GM18907 (cell line): Measurements from ENCODE around the gene FUZ.

Experiments
- ATAC-seq: cut with Tn5 transposase; IDR thresholded peaks from one replicate; pipeline ENCODE4 v1.9.1; 2021; ENCODE audit warnings: mild to moderate bottlenecking, moderate library complexity; ENCODE audit not compliant: unreplicated experiment

Gene FUZ

GRCh38 chr19:49786376-49786820 lies 26.7 kb downstream of the FUZ start:
- no peak for ATAC-seq

GRCh38 chr19:49782515-49782914 lies 30.6 kb downstream of the FUZ start:
- no peak for ATAC-seq

- ATAC-seq: no peak
These were observed 31.7 kb downstream of the FUZ start for GRCh38 chr19:49781394-49781793.

GRCh38 chr19:49780861-49781260 lies 32.2 kb downstream of the FUZ start:
- ATAC-seq: no peak

GRCh38 chr19:49779731-49780555 lies 33.1 kb downstream of the FUZ start:
- ATAC-seq: no peak

- ATAC-seq: no peak
These were observed 36.7 kb downstream of the FUZ start for GRCh38 chr19:49776371-49776764.

- ATAC-seq: no peak
These were observed 37.2 kb downstream of the FUZ start for GRCh38 chr19:49775742-49776370.

- ATAC-seq: no peak
These were observed 38.1 kb downstream of the FUZ start for GRCh38 chr19:49774969-49775368.

GRCh38 chr19:49773663-49774350 lies 39.3 kb downstream of the FUZ start:
- no peak for ATAC-seq

- no peak for ATAC-seq
These were observed 40.2 kb downstream of the FUZ start for GRCh38 chr19:49772850-49773432.

- ATAC-seq: no peak
These were observed 41.4 kb downstream of the FUZ start for GRCh38 chr19:49771674-49772139.

GRCh38 chr19:49770529-49770928 lies 42.6 kb downstream of the FUZ start:
- no peak for ATAC-seq

- no peak for ATAC-seq
These were observed 45.0 kb downstream of the FUZ start for GRCh38 chr19:49767967-49768581.

GRCh38 chr19:49767381-49767780 lies 45.7 kb downstream of the FUZ start:
- no peak for ATAC-seq

- ATAC-seq: no peak
These were observed 46.2 kb downstream of the FUZ start, which contains the start of gene AP2A1 for GRCh38 chr19:49766930-49767299. TSS of gene AP2A1 (plus strand) at chr19:49767001. CDS start at chr19:49767134, 133 bp downstream.

GRCh38 chr19:49766007-49766929 lies 46.8 kb downstream of the FUZ start:
- ATAC-seq: peak; percentile 94

- ATAC-seq: no peak
These were observed 48.8 kb downstream of the FUZ start for GRCh38 chr19:49764341-49764740.

- no peak for ATAC-seq
These were observed 49.9 kb downstream of the FUZ start, which contains the start of gene TSKS for GRCh38 chr19:49763230-49763629. TSS of gene TSKS (minus strand) at chr19:49763306. CDS start at chr19:49763247, 59 bp downstream.

- ATAC-seq: no peak
These were observed 51.3 kb downstream of the FUZ start for GRCh38 chr19:49761625-49762311.
